HUDEP-2 (cell line): ENCODE measurements around the gene HDGF.

ENCODE experiments used
- DNase-seq, 76 experiments: peaks; one replicate each; lab custom pipeline; 2025; ENCODE audit not compliant: unreplicated experiment in 76 of 76; lab: John Stamatoyannopoulos, UW

HDGF gene

DNA sequence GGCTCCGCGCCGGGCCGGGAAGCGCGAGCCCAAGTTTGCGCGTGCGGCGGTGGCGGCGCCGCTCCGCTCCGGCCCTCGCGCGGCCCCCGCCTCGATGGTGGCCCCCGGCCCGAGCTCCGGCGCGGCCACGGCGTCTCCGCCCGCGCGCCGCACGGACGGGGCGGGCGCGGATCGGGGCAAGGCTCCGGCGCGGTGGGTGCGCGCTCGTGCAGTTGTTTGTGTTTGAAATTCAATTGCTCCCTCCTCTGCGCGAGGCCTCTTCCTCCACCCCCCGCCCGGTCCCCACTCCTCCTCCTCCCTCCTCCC, at the start of gene HDGF:
HDGF (minus strand) TSS at position 225 of the 306 bp plus-strand sequence. CDS start 246 bp downstream, outside the sequence.
- no peak for DNase-seq

DNA sequence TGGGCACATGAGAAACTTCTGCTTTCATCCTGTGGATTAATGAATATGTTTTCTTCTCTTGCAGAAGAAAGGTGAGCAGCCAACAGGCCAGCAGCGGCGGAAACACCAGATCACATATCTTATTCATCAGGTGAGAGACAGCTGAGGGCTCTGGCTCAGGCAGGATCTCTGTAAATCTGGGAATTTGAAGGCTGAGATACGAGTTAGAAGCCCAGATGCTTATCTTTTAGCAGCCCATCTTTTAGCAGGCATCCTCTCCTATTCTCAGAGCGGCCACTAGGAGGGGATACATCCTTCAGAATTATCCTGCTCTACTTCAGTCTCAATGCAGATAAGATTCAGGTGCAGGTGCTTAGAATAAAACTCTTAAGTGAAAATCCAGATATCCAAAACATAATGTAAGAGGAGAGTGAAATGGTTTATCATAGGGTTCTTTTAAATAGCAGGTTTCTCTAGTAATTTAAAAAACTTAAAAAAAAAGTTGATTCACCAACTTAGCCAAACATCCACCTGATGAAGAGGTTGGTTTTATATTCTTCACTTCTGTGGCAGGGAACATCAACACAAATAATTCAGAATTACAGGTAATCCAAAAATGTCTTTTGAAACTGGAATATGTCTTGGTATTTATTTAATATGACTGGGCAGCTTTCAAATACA, 45.9 kb upstream of the HDGF start:
- DNase-seq = peak in 44 of 76 experiments; percentile 7 to 65 (median 28)

DNA sequence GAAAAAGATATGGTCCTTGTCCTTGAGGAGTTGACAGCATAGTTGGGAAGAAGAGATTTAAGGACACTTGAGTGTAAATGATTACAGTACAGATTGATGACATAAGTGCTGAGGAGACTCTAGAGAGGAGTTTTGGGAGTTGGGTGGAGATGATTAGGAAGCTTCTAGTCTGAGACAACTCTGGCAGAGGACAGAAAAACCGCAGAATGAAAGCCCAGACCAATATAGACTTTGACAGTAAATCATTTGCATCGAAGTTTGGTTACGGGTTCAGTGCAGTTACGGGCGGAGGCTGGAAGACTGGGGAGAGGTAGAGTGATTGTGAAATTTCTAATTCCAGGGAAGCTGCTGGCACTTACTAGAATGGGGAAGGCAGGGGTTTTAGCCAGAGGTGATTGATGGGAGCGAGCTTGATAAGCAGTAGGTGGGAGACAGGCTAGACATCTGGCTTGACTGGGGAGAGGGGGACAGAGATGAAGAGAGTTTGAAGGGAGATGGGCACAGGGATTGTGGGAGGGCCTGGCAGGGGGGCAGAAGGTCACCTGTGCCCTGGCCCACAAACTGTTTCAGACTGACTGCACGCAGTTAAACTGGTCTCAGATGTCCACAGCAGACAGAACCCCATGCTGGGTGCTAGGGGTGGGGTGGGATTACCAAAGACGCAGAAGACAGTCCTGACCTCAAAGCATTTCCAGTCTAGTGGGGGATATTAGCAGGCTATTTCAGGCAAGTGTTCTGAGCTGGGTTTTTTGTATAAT, 45.0 kb upstream of the HDGF start:
- no peak for DNase-seq

DNA sequence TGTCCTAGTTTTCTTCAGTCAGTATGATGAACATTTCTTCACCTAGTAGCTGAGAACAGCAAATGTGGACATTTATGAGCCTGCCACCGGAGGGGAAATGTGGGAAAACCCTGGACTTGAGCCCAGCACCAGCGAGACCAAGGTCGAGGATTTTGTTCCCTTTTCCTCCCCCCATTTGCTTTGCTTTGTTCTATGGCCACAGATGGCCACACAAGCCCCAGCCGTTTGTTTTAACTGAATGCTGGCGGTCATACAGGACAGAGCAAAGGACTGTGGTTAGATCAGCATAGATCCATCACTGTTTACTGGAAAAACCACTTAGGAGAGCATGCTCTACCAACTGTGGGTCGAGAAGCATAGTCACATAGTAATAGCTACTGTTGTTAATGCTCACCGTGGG, 44.3 kb upstream of the HDGF start:
- DNase-seq = no peak

DNA sequence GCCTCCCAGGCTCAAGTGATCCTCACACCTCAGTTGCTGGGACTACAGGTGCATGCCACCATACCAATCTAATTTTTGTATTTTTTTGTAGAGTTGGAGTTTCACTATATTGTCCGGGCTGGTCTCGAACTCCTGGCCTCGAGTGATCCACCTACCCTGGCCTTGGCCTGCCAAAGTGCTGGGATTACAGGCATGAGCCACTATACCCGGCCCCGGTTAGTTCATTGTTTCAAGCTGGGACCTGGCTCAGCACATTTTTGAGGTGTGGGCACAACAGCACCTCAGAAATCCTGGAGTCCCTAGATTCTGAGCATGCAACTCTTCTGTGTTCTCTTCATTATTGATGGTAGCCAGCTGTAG, 43.9 kb upstream of the HDGF start:
- no peak for DNase-seq

DNA sequence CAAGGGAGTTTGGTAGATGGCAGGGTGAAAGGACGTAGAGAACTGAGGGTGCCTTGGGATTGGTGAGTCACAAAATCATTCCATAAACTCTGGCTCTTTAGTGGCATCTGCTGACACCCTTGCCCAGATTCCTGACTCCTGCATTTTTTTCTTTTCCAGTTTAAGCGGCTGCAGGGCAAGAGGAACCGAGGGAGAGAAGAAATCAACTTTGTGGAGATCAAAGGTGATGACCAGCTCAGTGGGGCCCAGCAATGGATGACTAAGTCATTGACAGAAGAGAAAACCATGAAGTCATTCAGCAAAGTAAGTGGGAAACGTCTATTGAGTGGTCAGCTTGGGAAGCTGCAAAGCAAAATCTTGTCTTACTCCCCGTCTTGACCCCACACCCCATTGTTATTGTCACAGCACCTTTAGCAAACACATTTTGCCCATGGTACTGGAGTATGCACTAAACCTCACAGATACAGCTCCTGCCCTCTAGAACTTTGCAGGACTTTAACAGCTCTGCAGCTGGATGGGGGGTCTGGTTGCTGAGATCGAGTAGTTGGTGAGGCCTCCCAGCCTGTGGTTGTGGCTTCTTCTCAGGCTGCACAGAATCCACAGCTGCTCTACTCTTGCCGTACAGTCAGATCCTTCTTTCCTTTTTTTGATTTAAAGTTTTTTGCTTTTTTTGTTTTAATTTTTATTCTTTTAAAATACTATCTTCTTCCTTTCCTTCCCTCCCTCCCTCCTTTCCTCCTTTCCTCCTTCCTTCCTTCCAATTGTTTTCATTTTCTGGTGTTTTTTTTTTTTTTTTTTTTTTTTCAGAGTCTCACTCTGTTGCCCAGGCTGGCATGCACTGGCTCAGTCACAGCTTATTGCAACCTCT, 43.3 kb upstream of the HDGF start:
- no peak for DNase-seq

DNA sequence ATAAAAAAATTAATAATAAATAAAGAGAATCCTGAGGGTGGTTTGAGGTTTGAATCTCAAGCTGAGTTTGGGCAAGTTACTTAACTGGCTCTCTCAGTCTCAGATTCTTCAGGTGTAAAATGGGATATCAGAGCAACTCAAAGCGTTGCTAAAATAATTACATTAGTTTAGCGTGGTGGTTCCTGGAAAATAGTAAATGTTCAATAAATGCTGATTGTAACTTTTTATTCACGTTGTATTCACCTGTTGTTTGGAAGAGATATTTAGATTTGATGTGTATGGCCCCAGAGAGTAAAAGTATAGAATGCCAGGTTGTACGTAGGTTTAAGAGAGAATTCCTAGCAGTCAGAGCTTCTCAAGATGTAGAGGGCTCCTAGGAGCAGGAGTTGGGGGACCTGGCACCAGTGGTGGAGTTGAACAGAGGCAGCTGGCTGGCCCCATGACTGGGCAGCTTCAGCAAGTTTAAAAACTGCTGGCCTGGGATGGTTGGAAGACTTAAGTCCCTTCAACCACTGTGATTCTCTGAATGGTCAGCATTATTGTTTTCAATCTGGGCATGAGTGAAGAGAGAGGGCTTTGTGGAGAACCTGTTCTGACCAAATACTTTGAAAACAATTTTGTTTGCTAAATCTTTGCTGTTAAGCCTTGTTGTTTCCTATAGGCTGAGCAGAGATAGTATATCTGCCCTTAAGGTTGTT, 38.3 kb upstream of the HDGF start:
- DNase-seq = no peak

DNA sequence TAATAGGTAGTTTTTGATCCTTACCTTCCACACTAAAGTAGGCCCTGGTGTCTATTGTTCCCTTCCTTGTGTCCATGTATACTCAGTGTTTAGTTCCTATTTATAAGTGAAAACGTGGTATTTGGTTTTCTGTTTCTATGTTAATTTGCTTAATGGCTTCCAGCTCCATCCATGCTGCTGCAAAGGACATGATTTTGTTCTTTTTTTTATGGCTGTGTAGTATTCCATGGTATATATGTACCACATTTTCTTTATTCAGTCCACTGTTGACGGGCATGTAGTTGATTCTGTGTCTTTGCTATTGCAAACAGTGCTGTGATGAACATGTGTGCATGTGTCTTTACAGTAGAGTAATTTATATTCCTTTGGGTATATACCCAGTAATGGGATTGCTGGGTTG, 36.7 kb upstream of the HDGF start:
- no peak for DNase-seq

DNA sequence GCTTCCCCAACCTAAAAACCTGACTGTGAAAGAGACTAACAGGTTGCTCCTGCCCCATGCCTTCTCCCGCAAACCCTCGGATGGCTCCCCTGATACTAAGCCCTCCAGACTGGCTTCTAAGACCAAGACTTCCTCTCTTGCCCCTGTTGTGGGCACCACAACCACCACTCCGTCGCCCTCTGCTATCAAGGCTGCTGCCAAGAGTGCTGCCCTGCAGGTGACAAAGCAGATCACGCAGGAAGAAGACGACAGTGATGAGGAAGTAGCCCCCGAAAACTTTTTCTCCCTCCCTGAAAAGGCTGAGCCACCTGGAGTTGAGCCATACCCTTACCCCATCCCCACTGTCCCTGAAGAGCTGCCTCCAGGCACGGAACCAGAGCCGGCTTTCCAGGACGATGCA, 35.2 kb upstream of the HDGF start:
- no peak for DNase-seq

DNA sequence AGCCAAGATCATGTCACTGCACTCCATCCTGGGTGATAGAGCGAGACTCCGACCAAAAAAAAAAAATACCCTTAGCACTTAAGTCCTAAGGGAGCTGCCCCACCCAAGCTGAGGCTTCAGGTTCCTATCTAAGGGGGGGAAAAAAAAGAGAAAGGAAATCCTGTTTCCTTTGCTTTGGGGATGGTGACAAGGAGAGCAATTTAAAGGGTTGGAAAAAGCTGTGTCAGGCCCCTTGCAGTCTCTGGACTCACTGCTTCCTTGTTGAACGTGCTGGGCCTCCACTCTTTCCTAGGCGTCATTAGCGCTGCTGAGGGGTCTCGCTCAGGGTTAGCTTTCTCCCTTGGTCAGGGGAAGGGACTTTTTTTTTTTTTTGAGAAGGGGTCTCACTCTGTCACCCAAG, 34.0 kb upstream of the HDGF start:
- no peak for DNase-seq

DNA sequence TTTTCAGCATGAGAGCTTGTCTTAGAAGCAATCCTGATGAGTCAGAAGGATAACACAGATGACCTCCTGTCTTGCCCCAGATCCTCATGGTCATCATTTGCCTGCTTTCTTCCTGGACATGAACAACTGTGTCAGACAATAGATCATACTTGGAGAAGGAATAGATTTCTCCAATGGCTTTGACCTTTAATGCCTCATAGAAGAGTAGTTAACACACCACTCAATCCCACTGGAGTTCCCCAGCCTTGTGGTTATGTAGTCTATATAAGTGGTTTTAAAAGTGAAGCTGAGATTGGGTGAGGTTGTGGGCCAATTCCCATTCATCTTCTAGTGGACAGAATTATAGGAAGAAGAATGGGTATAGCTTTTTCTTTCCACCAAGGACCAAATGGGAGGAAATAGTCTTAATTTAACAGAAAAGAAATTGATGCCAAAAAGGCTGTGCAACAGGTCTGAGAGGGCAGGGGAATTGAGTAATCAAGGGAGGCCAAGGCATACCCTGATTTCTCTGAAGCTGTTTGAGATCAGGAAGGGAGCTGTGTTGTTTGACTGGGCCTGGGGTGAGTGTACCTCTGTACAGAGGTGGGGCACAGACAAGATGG, 30.2 kb upstream of the HDGF start:
- no peak for DNase-seq

DNA sequence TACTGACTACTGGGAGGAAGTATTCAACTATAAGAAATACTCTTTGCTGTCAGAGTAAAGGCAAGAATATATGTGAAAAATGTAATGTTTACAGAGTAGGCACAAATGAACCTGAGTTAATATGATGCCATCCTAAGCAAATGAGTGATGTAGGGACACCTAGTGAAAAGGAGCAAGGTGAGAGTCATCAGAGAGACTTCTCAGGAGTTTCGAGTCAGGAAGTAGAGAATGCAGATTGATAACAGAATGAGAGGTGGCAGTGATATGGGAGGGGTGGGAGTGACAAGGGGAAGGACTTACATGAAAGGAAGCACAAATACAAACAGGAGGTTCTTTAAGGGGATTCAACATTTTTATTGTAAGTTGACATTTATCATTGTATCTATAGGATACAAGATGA, 26.1 kb upstream of the HDGF start:
- DNase-seq = no peak

DNA sequence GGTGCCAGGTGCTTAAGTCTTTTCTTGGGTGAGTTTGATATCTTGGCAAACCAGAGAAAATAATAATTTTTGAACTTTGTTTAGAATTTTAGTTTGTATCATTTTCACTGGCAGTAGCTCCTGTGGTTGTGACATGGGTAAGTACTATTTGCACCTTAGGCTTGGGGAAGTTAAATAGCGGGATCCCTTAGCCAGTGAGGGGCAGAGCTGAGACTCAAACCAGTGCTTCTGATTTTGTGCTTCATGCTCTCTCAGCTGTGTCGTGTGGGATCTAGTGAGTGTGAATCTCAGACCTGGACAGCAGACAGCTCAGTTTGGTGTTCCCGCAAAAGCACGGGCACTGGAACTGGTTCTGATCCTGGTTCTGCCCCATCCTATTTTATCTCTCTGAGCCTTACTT, 25.5 kb upstream of the HDGF start:
- DNase-seq = no peak

DNA sequence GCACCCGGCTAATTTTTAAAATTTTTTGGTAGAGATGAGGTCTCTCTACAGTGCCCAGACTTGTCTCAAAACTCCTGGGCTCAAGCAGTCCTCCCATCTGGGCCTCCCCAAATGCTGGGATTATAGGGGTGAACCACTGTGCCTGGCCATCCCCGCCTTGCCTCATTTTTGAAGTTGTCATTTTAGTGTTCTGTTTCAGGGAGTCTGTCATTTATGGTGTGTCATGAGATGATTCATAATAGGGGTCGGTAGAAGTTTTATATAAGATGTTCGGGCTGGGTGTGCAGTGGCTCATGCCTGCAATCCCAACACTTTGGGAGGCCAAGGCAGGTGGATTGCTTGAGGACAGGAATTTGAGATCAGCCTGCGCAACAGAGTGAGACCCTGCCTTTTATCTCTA, 24.3 kb upstream of the HDGF start:
- DNase-seq = no peak

DNA sequence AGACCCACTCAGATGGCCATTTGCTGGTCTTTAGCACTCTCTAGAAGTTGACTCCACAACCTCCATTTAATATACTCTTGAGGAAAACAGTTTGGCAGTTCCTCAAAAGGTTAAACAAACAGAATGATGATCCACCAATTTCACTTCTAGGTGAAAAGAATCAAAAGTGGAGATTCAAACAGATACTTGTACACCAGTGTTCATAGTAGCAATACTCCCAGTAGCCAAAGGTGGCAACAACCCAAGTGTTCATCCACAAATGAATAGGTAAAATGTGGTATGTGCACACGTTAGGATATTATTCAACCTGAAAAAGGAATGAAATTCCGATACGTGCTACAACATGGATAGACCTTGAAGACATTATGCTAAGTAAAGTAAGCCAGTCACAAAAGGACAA, 22.1 kb upstream of the HDGF start:
- peak in 1 of 76 experiments; percentile 5 for DNase-seq

DNA sequence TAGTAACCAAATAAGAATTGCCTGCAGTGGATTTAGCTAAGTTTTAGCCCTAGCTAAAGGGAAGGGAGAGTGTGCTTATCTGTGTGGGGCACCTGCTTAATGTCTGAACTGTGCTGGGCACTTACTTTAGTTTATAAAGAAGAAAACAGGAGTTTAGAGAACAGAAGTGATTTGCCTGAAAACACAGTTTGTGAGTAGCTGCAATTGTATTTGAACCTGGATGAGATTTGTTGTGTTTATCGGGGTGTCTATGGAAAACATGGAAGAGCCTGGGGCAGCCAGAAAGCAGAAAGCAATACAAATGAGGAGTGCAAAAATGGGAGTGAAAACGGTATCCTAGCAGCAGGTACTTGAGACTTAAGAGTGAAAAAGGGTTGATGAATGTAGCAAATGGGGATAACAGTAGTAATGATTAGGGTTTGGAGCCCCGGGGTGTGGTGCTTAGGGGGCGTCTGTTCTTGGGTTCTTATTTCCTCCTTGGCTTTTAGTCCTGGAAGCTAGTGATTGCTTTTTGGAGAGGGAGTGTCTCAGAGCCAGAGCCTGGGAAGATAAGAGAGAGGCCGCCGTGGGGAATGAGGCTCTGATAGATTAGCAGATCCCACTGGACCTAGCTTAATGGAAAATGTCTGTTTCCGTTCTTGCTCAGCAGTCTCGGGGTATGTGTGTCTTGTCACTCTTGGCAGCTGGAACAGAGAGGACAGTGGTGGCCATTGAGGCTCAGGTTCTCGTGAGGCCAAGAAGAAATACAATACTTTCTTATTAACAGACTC, 21.4 kb upstream of the HDGF start:
- peak in 9 of 76 experiments; percentile 6 to 35 (median 14) for DNase-seq

DNA sequence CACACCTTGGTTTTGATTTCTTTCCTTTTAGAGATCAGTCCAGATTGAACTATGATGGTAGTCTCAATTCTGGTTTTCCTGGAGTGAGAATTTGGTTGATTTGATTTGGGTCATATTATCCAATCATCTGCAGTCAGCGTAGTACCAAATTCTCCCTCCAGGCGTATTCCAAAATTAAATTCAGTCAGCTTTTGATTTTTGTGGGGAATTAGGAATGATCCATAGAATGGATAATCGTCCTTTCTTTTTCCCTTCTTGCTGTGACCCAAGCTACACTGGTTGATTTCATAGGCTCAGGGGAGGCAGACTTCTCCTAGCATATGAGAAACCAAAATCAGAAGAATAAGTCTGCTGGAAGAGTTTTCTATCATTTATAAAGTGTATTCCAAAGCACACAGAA, 20.7 kb upstream of the HDGF start:
- no peak for DNase-seq

DNA sequence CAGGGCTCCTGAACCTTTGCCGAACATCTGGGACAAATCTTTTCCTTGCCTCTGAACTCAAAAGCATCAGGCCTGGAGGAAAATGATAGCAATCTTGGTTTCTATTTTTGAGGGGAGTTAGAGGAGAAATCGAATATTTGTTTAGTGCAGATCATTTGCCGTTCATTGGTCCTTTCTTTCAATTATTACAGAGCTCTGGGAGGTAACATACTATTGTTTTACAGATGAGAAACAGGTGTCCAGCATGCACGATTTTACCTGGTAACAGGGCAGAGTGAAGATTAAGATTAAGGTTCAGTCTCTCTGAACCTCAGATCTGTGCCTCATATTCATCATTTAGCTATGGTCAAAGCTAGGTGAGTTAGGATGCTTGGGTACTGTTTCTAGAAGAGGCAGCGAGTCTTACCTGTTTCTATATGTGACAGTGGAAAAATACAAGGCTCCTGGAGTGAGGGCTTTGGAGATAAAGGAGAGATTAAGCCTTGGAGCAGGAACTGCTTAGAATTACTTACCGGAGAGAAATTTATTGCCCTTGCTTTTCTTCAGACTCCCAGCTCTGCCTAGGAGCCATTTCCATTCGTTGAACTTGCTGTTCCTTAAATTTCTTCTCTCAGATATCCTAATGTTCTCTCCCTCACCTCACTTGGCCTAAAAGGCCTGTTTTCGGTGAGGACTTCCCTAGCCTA, 17.3 kb upstream of the HDGF start:
- DNase-seq = no peak

DNA sequence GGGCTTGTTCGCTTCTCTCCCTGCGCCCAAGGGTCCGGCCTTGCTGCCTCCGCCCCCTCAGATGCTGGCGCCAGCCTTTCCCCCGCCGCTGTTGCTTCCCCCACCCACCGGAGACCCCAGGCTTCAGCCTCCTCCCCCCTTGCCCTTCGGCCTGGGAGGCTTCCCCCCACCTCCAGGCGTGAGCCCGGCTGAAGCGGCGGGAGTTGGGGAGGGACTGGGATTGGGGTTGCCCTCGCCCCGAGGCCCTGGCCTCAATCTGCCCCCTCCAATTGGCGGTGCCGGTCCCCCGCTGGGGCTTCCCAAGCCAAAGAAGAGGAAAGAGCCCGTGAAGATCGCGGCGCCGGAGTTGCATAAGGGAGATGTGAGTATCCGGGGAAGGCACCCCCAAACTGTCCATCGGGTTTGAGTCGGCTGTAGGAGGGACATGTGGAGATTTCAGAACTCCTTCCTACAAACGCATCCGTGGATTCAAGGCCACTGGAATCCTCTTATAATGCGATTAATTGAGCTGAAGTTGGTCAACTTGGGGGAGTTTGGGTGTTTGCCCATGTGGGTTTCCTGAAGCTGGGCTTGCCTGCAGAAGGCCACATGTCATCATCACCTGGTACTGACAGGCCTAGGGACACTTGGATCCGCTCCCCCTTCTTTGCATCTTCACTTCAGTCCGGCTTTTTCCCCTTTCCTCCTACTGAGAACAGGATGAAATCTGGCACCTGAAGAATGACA, 16.6 kb upstream of the HDGF start:
- DNase-seq = peak in 2 of 76 experiments; percentile 15 to 45
